WTC11 (cell line): Measurements from ENCODE around the gene OPCML.

ENCODE experiments used
- AFF4 ChIP-seq: sonication (generic); formaldehyde crosslinking; IDR thresholded peaks from 2 replicates; pipeline ENCODE4 v1.8.1; 2023; ENCODE audit warnings: mild to moderate bottlenecking, missing genetic modification reagents, borderline replicate concordance
- ATF3 ChIP-seq: sonication (generic); formaldehyde crosslinking; conservative IDR thresholded peaks from 2 replicates; pipeline ENCODE4 v1.8.1; 2022; ENCODE audit warnings: mild to moderate bottlenecking, missing genetic modification reagents
- CTCF ChIP-seq: fragments of 200-600 bp; IDR thresholded peaks from 2 replicates; pipeline ENCODE4 v1.8.0; 2022; ENCODE audit warnings: antibody characterized with exemption
- E2F5 ChIP-seq: sonication (generic); formaldehyde crosslinking; IDR thresholded peaks from 2 replicates; pipeline ENCODE4 v1.8.1; 2022; ENCODE audit warnings: mild to moderate bottlenecking, moderate library complexity, missing genetic modification reagents
- ELF4 ChIP-seq: sonication (generic); formaldehyde crosslinking; IDR thresholded peaks from 2 replicates; pipeline ENCODE4 v1.8.1; 2022; ENCODE audit warnings: low read depth, mild to moderate bottlenecking, moderate library complexity, missing genetic modification reagents
- ESRRA ChIP-seq: sonication (generic); formaldehyde crosslinking; IDR thresholded peaks from 2 replicates; pipeline ENCODE4 v1.8.1; 2022; ENCODE audit warnings: mild to moderate bottlenecking, missing genetic modification reagents, borderline replicate concordance
- HMGXB4 ChIP-seq: sonication (generic); formaldehyde crosslinking; IDR thresholded peaks from 2 replicates; pipeline ENCODE4 v1.8.1; 2023; ENCODE audit warnings: mild to moderate bottlenecking, moderate library complexity, missing genetic modification reagents
- IRF2 ChIP-seq: sonication (generic); formaldehyde crosslinking; IDR thresholded peaks from 2 replicates; pipeline ENCODE4 v1.8.0; 2022; ENCODE audit warnings: low read depth, missing genetic modification reagents, borderline replicate concordance
- MLX ChIP-seq: sonication (generic); formaldehyde crosslinking; IDR thresholded peaks from 2 replicates; pipeline ENCODE4 v1.8.1; 2023; ENCODE audit warnings: mild to moderate bottlenecking, missing genetic modification reagents, moderate library complexity
- PRDM15 ChIP-seq: sonication (generic); formaldehyde crosslinking; IDR thresholded peaks from 2 replicates; pipeline ENCODE4 v1.8.0; 2022; ENCODE audit warnings: missing genetic modification reagents
- RELA ChIP-seq: sonication (generic); formaldehyde crosslinking; IDR thresholded peaks from 2 replicates; pipeline ENCODE4 v1.8.1; 2022; ENCODE audit warnings: missing genetic modification reagents, mild to moderate bottlenecking, borderline replicate concordance
- STAT6 ChIP-seq: sonication (generic); formaldehyde crosslinking; conservative IDR thresholded peaks from 2 replicates; pipeline ENCODE4 v1.8.1; 2023; ENCODE audit warnings: mild to moderate bottlenecking, low read depth, missing genetic modification reagents, moderate library complexity
- ZBTB43 ChIP-seq: sonication (generic); formaldehyde crosslinking; IDR thresholded peaks from 2 replicates; pipeline ENCODE4 v1.8.1; 2023; ENCODE audit warnings: mild to moderate bottlenecking, missing genetic modification reagents

- TF ChIP-seq CTCF (no peak), PRDM15 (CRISPR knock-in tag) (no peak), ELF4 (CRISPR knock-in tag) (no peak), MLX (CRISPR knock-in tag) (no peak), HMGXB4 (CRISPR knock-in tag) (no peak), ZBTB43 (CRISPR knock-in tag) (no peak), RELA (CRISPR knock-in tag) (no peak), ESRRA (no peak), STAT6 (CRISPR knock-in tag) (no peak), IRF2 (no peak), ATF3 (CRISPR knock-in tag) (no peak), E2F5 (no peak), AFF4 (CRISPR knock-in tag) (no peak)
Observed at GRCh38 chr11:133053124-133053776, 479.1 kb downstream of the OPCML start.
